Fibroblast of skin of back (primary cell): Measurements from ENCODE around the gene ZNF563. TPM values are rescaled to one million over a fixed set of nuclear protein-coding genes. Genes with fewer than 3 reads are reported as not detected.
"Not testable (repeated sequence)": the region's sequence is repeated elsewhere in the genome, so short reads cannot be mapped to it uniquely, and the experiment has no call there.

ENCODE experiments used
- DNase-seq: peaks from one replicate; pipeline ENCODE4 v3.0.0-alpha.2; 2013
- polyA plus RNA-seq, 2 experiments: library from polyadenylated mRNA; unstranded; fragments of 120-200 nt; gene quantifications; one replicate each; pipeline ENCODE4 v1.2.1, GENCODE V29; 2013; ENCODE audit not compliant: insufficient read length in 2 of 2

The ZNF563 gene
- polyA plus RNA-seq (2013, experiment 1 of 2; ENCODE audit: insufficient read length), result 1.3 TPM
- polyA plus RNA-seq (2013, experiment 2 of 2; ENCODE audit: insufficient read length), result 2.1 TPM

- peak; percentile 91 for DNase-seq
These were observed at the start of gene ZNF563 for GRCh38 chr19:12333162-12334159. Gene ZNF563, minus strand, starts transcription at chr19:12333633. Its CDS starts 151 bp downstream, at chr19:12333482.

GRCh38 chr19:12380444-12380737, 47.0 kb upstream of the ZNF563 start:
- DNase-seq, result no peak

GRCh38 chr19:12379732-12380443, 46.5 kb upstream of the ZNF563 start:
- DNase-seq, result no peak

- no peak for DNase-seq
These were observed 40.6 kb upstream of the ZNF563 start for GRCh38 chr19:12374026-12374425.

GRCh38 chr19:12365236-12366162, 32.1 kb upstream of the ZNF563 start, which contains the start of gene ZNF442:
Gene ZNF442, minus strand, starts transcription at chr19:12365683. Its CDS starts 2,052 bp downstream, at chr19:12363631.
- peak; percentile 97 for DNase-seq

GRCh38 chr19:12364391-12365235, 31.2 kb upstream of the ZNF563 start:
- DNase-seq, result peak; percentile 5

- DNase-seq, result not testable (repeated sequence)
These were observed 28.8 kb upstream of the ZNF563 start for GRCh38 chr19:12362236-12362635.

GRCh38 chr19:12353375-12353774, 19.9 kb upstream of the ZNF563 start:
- no peak for DNase-seq

- DNase-seq, result no peak
These were observed 17.4 kb upstream of the ZNF563 start for GRCh38 chr19:12350890-12351197.

- DNase-seq, result no peak
These were observed 16.9 kb upstream of the ZNF563 start for GRCh38 chr19:12350185-12350889.

GRCh38 chr19:12346896-12347295, 13.5 kb upstream of the ZNF563 start:
- no peak for DNase-seq

- DNase-seq, result no peak
These were observed 11.8 kb upstream of the ZNF563 start for GRCh38 chr19:12345197-12345596.

- no peak for DNase-seq
These were observed 2.1 kb downstream of the ZNF563 start for GRCh38 chr19:12331211-12331941.

GRCh38 chr19:12330340-12330739, 3.1 kb downstream of the ZNF563 start:
- no peak for DNase-seq

GRCh38 chr19:12325690-12326089, 7.7 kb downstream of the ZNF563 start:
- DNase-seq, result no peak

- DNase-seq, result no peak
These were observed 14.5 kb downstream of the ZNF563 start for GRCh38 chr19:12318782-12319413.

- DNase-seq, result no peak
These were observed 18.9 kb downstream of the ZNF563 start for GRCh38 chr19:12314553-12314952.

GRCh38 chr19:12308891-12309290, 24.5 kb downstream of the ZNF563 start:
- DNase-seq, result not testable (repeated sequence)

- no peak for DNase-seq
These were observed 38.2 kb downstream of the ZNF563 start for GRCh38 chr19:12295191-12295590.
